ENCODE measurements around the gene KIRREL3.

KIRREL3 gene

DNA sequence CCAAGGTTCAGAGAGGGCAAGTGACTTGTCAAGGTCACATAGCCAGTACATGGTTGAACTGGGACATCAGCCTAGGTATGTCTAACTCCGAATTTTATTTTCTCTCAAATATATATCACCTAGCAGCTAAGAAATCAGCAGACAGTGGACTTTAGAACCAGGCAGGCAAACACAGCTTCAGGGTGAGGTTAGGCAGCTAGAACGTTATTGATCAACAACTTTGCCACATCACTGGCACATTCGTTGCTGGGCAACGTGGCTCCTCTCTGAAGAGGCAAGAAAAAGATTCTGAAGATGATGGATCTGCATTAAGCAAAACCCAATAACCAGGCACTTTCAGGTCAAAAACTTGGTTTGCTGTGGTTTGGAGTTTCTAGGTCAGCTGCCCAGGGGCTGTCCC, 258.0 kb downstream of the KIRREL3 start:
- no peak for DNase-seq (ENCODE audit: low read depth, low spot score)

DNA sequence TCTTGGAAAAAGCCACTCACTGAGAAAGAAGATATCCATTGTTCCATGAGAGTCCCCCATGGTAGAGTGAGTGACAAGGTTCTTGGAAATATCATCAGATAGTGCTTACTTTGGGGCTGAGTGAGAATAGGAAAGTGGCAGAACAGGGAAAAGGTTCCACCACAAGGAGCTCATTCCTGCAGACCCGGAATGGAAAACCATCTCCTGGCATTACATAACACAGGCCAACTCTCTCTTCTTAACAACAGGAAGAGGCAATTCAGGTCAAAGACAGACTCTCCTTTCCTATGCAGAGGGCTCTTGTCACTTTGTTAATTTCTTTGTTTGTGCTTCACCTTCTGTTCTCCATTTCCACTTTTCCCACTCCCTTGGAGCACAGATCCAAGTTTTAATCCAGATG, 259.7 kb downstream of the KIRREL3 start:
- no peak for DNase-seq (ENCODE audit: low read depth, low spot score)

DNA sequence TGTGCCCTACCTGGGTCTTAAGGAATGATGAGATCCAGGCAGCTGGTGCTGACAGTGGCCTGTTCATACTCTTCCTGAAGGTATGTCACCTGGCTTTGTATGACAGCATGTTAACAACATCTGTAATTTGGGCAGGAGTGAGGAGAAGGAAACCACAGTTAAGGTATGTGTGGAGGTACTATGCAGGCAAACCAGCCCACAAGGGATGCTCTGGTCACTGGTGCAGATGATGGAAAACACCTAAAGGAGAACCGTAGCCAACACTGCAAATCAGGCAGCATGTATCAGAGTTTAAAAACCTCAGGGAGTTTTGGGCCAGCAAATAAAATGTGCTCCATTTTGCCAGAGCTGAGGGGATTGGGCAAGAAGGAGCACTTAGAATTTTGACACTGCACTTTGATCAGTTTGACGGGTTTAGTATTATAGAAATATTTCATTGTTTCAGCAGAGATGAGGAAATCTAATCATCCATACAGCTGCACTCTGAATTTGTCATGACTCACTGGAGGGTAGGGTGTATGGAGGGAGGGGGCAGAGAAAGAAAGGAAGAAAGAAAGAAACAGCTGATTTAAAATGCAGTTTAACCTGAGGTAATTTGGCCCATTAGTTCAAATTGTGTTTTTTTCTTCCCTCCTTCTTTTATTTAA, 260.9 kb downstream of the KIRREL3 start:
- DNase-seq (ENCODE audit: low read depth, low spot score), result no peak

DNA sequence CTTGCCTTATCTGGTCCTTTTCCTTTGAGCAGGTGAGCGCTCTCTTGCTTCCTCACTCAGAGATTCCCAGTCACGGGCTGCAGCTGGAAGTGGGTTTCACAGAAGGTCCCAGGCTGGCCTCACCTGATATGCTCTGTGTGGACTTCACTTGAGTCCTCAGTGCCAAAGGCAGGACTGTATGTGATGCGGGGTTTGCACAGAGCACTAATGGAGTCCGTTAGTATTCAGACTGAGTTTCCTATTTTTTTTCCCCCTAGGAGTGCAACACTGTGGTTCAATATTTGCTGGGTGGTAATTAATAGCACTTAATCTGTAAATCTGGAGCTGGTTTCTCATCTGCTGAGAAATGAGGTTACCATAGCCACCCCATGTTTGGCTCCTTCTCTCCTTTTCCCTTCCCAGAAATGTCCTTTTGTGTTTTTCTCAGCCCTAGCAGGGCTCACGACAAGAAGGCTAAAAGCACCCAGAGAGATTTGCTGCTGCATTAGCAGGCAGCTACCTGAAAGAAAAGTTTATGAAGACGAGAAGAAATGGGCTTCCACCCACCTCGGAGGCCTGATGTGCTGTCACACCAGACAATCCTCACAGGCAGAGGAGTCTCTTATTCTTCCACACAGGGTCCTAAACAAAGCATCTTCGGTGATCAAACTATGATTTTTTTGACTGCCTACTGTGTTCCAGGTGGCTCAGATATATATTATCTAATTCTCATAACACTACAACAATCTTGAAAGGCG, 262.1 kb downstream of the KIRREL3 start:
- no peak for DNase-seq (ENCODE audit: low read depth, low spot score)

DNA sequence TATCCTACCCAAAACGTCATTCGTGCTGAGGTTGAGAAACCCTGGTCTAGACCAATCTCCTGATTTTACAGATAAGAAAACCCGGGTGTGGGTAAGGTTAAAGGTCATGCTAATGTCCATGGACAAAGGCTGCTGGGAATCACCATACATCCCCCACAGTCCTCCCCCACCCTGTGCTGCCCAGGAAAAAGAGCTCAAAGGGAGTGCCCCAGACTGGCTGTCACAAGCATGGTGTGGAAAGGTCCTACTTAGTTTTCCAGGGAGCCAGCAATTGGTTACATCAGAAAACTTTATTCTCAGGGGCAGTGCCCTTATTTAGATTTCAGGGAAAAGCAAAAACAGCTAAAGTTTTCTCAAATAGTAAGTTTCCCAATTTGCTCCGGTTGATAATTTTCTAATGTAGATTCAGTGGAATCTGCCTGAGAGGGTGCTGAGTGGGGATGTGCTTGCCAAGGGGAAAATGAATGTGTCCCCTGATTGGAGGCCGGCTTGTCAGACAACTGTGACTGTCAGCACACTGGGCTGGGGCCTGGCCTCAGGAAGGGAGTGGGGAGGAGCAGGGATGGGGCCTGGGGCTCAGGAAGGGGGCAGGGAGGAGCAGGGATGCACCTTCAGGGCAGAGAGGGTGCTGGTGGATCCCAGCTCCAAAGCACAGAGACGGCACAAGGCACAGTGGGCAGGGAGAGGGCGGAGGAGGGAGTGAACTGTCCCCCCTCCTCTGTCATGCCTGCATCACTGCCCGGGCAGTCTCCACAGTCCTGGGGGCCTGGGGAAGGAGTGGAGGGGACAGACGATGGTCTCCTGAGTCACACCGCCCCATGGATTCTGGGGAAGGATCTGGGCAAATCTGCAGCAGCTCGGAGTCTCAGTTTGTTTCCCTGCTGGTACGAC, 263.6 kb downstream of the KIRREL3 start:
- DNase-seq (ENCODE audit: low read depth, low spot score), result no peak

DNA sequence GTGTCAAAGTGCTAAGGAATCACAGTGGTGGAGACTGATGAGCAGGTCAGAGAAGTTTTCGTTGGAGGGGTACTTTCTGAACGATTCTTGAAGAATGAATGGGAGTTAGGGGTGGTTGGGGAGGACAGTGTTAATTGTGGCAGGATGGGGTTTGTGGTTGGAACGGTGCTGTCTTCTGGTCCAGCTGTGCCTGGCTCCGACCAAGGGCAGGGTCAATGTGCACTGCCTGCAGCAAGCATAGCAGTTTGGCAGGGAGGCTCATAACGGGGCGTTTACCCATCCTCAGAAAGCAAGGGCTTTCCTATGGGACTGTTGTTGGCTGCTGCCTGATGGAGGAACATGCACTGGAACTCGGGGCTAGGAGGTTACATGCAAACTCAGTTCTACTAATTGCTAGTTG, 265.8 kb downstream of the KIRREL3 start:
- no peak for DNase-seq (ENCODE audit: low read depth, low spot score)

DNA sequence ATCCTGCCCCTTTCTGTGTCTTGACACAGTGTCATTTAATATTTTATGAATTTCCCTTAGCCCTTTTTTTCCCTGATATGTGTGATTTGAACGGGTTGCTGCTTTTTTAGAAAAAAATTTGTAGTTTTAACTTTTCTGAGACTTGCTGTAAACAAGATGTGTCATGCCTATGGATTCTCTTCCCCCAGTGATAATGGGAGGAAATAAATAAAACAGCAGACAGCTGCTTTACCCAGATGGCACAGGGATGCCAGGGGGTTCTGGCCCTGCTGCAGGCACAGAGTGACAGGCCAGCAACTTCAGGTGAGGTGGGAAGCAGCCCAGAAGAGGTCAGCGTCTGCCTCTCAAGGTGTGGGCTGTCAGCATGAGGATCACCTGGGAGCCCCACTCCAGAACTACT, 266.9 kb downstream of the KIRREL3 start:
- no peak for DNase-seq (ENCODE audit: low read depth, low spot score)

DNA sequence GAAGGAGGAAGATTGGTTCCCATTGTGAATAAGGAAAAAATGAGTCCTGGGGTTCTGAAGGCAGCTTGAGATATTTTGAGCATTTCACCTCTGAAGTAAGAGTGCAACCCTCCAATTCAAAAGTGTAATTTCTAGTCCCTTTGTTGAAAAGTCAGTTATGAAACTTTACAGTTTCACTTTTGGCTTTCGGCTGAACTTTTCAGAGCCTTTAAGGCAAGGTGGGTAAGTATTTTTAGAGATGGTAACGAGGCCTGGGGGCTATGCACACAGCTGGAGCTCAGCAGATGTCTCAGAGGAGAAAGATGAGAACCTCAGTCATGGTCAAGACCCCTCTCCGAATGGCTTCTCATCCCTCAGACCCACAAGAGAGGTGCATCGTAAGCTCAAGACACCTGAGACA, 267.6 kb downstream of the KIRREL3 start:
- DNase-seq (ENCODE audit: low read depth, low spot score), result no peak

DNA sequence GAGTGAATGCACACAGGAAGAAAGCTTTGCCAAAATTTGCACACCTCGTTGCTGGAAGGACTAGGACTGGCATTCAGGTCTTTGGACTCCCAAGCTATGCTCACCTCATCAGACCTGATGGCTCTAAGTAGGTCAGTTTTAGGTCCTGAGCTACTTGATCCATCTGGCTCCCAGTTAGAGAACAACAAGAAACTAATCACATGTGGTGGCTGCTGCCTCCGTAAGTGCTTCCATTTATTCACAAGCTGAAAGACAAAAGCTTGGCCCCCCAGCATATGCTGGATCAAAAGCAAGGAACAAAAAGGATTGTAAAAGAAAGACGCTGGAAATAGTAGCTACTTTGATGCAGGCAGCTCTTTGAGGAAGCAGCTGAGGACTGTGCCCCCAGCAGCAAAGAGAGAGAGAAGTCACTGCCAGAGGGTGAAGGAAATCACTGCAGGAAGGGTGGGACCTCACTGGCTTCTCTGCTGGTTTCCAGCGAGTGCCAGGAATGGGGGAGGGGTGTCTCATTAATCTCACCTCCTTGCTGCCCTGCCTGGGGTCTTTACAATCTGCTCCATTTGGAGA, 268.9 kb downstream of the KIRREL3 start:
- no peak for DNase-seq (ENCODE audit: low read depth, low spot score)

DNA sequence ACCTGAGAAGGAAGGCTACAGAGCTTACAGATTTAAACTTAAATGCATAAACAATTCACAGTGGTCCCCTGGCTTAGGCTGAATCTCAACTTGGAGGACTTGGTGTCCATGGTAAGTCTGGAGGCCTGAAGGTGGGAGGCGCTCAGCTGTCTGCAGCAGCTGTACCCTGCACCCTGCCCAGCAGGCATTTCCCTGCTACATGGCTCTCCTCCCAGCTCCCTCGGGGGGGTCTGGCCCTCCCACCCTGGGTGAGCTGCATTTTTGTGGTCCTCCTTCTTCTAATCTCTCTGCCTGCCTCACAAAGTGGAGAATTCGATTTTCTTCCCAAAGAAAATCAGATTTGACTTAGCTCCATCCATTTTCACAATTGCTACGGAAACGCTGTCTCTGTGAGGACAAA, 273.2 kb downstream of the KIRREL3 start:
- no peak for DNase-seq (ENCODE audit: low read depth, low spot score)

DNA sequence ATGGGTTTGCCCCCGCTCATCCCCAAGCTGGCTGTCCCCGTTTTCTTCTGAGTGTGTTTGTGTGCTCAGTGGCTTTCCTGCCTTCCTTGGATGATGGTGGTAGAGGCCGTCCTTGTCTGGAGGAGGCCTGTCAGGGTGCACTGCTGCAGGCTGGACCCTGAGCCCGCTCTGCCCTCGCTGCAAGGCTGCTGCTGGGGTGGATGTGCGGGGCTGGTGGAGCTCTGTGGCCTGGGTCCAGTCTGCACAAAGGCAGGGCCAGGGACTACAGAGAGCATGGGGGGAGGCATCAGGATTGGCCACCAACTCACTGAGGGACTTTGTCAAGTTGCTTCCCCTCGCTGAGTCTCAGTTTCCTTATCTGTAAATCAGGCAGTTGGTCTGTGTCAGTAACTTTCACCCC, 275.0 kb downstream of the KIRREL3 start:
- DNase-seq (ENCODE audit: low read depth, low spot score), result no peak

DNA sequence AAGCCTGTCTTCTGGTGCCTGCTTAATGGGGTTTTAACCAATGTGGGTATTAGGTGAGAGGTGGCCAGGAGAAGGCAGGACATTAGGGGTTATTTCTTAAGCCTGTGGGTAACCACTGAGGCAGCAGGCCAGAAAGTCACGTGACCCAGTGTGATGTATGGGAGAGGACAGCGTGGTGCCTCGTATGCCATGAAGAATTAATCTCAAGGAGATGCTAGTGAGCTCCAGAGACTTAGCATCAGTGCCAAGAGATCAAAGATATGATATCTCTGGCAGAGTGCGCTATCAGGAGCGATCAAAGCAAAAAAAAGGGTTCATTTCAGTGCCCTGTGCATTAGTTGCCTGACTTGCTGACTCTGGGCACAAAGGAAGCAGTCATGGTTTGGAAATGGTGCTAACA, 275.5 kb downstream of the KIRREL3 start:
- DNase-seq (ENCODE audit: low read depth, low spot score), result no peak

DNA sequence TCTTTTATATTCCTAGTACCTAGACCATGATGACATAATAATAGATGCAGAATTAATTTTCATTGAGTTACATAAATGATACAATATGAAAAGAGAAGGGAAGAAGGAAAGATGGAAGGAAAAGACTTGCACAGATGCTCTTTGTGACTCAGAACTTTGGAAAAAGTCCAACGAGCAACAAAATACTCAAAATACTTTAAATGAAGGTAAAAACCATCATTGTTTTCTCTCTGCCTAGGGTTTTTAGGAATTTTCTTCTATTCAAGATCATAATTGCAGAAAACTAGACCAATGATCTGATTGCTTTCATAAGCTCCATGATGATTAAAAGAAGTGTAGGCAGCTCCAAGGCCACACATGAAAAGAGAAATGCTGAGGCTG, 276.9 kb downstream of the KIRREL3 start:
- DNase-seq (ENCODE audit: low read depth, low spot score), result no peak

DNA sequence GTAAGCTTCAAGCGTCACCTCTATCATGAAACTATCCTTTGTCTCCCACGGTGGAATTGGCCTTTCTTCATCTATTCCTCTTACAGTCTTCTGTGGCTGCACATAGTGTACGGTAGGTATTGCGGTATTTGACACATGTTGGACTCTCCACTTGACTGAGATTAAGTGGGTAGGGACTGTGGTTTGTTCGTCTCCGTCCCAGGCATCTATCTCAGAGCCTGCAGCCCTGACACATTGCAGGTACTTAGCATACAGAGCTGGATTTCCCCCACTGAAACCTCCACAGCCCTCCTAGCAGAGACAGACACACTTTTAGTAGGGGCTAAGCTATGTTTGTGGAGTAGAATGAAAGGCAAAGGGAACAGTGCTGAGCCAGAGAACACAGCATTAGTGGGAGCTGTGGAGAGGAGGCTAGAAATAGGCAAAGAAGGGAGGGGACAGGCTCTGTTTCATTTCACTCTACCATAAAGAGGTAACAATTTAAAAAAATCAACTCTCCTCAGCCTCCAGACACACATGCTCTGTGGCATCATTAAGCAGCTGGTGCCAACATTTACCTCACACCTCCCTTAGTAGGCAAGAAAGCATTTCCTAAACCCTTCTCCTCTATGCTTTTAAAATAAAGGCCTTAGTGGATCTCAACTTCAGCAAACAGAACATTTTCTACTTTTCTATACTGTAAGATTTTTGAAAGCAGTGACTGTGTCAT, 277.5 kb downstream of the KIRREL3 start:
- no peak for DNase-seq (ENCODE audit: low read depth, low spot score)

DNA sequence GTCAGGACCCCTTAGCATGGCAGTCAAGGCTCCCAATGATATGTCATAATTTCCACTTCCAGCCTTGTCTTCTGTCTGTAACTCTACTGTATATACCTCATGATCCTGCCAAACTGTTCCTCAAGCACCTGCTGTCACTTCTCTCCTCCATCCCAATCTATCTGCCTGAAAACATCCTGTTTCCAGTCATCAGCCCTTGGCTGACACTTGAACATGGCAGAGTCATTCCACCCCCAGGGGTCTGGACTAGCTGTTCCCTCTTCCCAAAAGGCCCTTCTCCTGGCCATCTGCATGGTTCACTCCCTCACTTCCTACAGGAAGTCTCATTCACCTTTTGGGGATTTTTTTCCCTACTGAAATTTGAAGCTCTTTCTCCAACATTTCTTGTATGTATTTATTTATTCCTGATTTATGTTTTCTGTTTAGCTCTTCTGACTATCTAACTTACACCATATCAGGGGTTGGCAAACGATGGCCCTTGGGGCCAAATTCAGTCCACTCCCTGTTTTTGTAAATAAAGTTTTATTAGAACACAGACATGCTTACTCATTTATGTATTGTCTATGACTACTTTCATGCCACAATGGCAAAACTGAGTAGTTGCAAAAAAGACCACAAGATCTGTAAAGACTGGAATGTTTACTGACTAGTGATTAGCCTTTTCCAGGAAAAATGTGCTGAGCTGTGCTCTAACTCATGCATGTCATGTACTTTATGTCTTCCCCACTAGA, 278.4 kb downstream of the KIRREL3 start:
- DNase-seq (ENCODE audit: low read depth, low spot score), result no peak

DNA sequence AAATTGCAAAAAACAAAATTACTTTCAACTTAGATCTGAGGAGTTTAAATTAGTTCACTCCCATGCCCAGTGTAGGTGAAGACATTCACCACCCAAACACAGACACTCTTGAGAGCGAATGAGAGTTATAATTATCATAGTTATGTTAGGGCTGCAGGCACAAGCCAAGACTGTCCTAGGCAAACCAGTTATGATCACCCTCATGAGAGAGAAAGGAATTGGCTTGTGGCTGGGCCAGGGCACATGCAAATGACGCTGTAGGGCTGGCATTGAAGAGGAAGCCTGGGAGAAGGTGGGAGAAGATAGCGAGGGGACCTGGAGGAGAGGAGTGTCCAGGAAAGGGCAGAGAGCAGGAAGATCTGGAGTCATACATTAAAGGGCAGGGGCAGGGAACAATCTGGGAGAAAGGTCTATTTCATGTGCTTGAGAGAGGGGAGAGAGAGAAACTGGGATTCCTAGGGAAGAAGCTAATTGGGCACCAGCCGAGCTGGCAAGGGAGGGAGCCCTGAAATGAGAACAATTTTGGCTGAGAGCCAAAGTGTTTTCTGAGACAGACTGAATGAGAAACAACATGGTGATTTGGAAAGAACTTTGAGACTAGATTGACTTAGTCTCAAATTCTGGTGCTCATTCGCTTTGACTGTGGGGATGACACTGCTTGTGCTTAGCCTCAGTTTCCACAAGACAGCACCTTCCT, 279.9 kb downstream of the KIRREL3 start:
- DNase-seq (ENCODE audit: low read depth, low spot score), result no peak

DNA sequence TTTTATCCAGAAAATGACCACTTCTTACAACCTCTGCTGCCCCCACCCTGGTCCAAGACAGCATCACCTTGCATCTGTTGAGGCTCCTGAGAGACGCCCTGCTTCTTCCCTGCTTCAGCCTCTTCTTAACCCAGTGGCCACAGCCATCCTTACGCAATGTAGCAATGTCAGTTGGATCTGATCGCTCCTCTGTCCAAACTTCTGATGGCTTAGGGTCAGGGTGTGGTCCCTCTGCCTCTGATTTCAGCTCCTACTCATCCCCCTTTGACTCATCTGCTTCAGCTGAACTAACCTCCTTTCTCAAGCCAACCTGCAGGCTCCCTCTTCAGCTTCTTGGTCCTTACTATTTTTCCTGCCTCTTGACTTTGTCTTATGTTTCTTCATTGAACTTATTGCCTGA, 280.8 kb downstream of the KIRREL3 start:
- DNase-seq (ENCODE audit: low read depth, low spot score), result no peak

DNA sequence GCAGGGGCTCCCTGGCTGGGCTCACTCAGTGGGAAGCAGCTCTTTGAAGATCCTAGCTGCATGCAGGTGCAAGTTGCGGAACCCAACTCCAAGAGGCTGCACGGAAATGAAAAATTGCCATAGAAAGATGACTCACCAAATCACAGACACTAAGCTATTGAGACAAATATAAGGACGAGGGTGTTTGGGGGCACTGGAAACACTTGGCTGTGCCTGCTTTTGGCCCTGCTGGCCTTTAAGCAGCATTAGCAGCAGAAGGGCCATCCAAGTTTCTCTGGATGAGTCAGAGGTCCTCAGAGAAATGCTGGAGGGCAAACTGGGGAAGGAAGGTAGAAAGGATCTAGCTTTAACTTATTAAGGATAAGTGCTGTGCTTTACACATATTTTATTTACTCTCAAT, 282.3 kb downstream of the KIRREL3 start:
- no peak for DNase-seq (ENCODE audit: low read depth, low spot score)

DNA sequence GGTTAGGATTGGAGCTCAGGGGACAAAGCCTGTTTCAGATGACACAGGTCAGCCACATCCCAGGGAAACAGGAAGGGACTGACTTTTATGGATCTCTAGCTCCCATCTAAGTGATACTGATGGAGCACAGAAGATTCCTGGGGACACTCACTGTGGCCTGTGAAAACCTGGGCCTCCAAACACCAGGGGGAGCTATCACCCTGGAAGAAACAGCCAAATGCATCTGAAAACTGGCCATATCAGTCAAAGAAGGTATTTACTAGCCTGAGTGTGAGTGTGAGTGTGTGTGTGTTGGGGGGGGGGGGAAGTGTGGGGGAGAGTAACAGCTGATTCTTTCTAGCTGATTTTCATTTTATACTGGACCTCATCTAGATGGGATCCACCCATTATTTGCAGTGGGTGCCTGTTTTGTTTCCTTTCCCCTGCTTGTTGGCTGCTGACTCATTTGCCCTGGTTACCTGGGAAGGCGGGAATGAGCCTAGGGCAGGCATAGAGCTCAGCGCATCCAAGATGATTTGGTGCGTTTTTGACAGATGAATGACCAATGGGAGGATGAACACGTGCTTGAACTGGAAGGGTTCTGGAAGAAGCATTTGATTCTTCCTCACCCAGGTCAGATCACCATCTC, 284.0 kb downstream of the KIRREL3 start:
- no peak for DNase-seq (ENCODE audit: low read depth, low spot score)

DNA sequence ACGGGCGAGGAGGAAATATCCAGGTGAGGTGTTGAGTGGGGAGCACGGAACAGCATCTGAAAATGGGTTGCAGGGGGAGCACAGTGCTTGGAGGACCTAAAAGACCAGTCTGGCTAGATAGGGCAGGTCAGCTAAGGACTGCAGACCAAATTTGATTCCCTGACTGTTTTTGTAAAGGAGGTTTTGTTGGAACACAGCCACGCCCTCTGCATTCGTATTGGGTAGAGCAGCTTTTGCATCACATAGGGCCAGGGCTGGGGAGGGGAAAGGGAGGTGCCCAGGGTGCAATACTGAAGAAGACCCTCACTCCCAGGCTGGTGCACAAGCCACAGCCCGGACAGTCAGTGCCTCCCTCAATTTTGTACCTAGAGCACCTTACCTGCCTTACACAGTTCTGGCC, 286.8 kb downstream of the KIRREL3 start:
- no peak for DNase-seq (ENCODE audit: low read depth, low spot score)

Measured in smooth muscle cell of the brain vasculature (primary cell).